ENCODE measurements around the gene OTULIN.

GRCh38 chr5:14665101-14665822 lies 744 bp downstream of the OTULIN start:
- TF ChIP-seq EZH2phosphoT487 (IDR thresholded peaks at IDR 0.05; ENCODE audit: borderline replicate concordance, low read length), result no peak
- no peak for TF ChIP-seq CTCF (IDR thresholded peaks at IDR 0.05; ENCODE audit: low read depth, low read length, poor library complexity, severe bottlenecking)

All from DOHH2 (cell line).